HepG2 (cell line): ENCODE results near the gene DPEP2NB. TPM values are rescaled to one million over a fixed set of nuclear protein-coding genes. Genes with fewer than 3 reads are reported as not detected.
A peak's percentile ranks its signal among the peaks of the same experiment; 100 is the strongest.

Source experiments
- FUBP1 ChIP-seq: sonication (generic); formaldehyde crosslinking; IDR thresholded peaks from 2 replicates; pipeline ENCODE4 v1.5.1; 2020; ENCODE audit warnings: missing genetic modification reagents, mild to moderate bottlenecking, borderline replicate concordance
- HDAC2 ChIP-seq: sonication (generic); formaldehyde crosslinking; IDR thresholded peaks from 2 replicates; pipeline ENCODE4 v1.4.0; 2020; ENCODE audit warnings: missing genetic modification reagents
- MEIS2 ChIP-seq: sonication (generic); formaldehyde crosslinking; IDR thresholded peaks from 2 replicates; pipeline ENCODE4 v1.9.0; 2021; ENCODE audit warnings: mild to moderate bottlenecking, missing genetic modification reagents
- POLR2A ChIP-seq, 2 experiments: IDR thresholded peaks; 2 replicates each; pipeline ENCODE4 v1.6.1; 2011; ENCODE audit warnings: low read depth in 2 of 2, low read length in 2 of 2, mild to moderate bottlenecking in 1 of 2, moderate library complexity in 1 of 2; ENCODE audit not compliant: insufficient read depth in 1 of 2
- RARA ChIP-seq: IDR thresholded peaks from 2 replicates; pipeline ENCODE4 v1.6.1; 2016; ENCODE audit warnings: missing genetic modification reagents, missing compliant biosample characterization
- SMAD9 ChIP-seq: sonication (generic); formaldehyde crosslinking; IDR thresholded peaks from 2 replicates; pipeline ENCODE4 v1.5.1; 2020; ENCODE audit warnings: mild to moderate bottlenecking, missing genetic modification reagents
- SMYD3 ChIP-seq: sonication (generic); formaldehyde crosslinking; IDR thresholded peaks from 2 replicates; pipeline ENCODE4 v1.8.1; 2023; ENCODE audit warnings: mild to moderate bottlenecking, missing genetic modification reagents
- TBX2 ChIP-seq: sonication (generic); formaldehyde crosslinking; IDR thresholded peaks from 2 replicates; pipeline ENCODE4 v1.5.0; 2020; ENCODE audit warnings: missing genetic modification reagents, mild to moderate bottlenecking, borderline replicate concordance
- THAP7 ChIP-seq: sonication (generic); formaldehyde crosslinking; IDR thresholded peaks from 2 replicates; pipeline ENCODE4 v1.8.1; 2023; ENCODE audit warnings: mild to moderate bottlenecking, missing genetic modification reagents
- ZC3H13 ChIP-seq: sonication (generic); formaldehyde crosslinking; IDR thresholded peaks from 2 replicates; pipeline ENCODE4 v1.8.1; 2023; ENCODE audit warnings: mild to moderate bottlenecking, missing genetic modification reagents, moderate library complexity
- ZFP91 ChIP-seq: sonication (generic); formaldehyde crosslinking; IDR thresholded peaks from 2 replicates; pipeline ENCODE4 v1.9.0; 2022; ENCODE audit warnings: missing genetic modification reagents, mild to moderate bottlenecking, borderline replicate concordance
- ZNF501 ChIP-seq: sonication (generic); formaldehyde crosslinking; IDR thresholded peaks from 2 replicates; pipeline ENCODE4 v1.5.1; 2020; ENCODE audit warnings: mild to moderate bottlenecking, moderate library complexity, missing genetic modification reagents
- ZNF605 ChIP-seq: sonication (generic); formaldehyde crosslinking; IDR thresholded peaks from 2 replicates; pipeline ENCODE4 v1.8.0; 2022; ENCODE audit warnings: mild to moderate bottlenecking, missing genetic modification reagents
- polyA plus RNA-seq, 8 experiments: library from polyadenylated mRNA; depleted of rRNA in 3 of 8; stranded (reverse) in 7 of 8; unstranded in 1 of 8; fragments of >200 nt; fragmentation: Illumina TruSeq in 4 of 8; extraction: Trizol in 4 of 8; gene quantifications; 2 replicates each; pipeline versions ENCODE4 v1.2.1 to v1.2.3, GENCODE V29; 2011 to 2016; ENCODE audit warnings: low read depth in 4 of 8, missing spikeins in 1 of 8, mixed read lengths in 1 of 8; ENCODE audit not compliant: insufficient read depth in 1 of 8
- total RNA-seq, 5 experiments: library from RNA; depleted of rRNA; stranded (reverse); fragments of >200 nt; fragmentation: Illumina TruSeq; extraction: Trizol; gene quantifications; 2 replicates each; pipeline ENCODE4 v1.2.3, GENCODE V29; 2016; ENCODE audit warnings: low read depth in 1 of 5
- TF ChIP-seq, protein P1 (sequence below): sonication (generic); formaldehyde crosslinking; conservative IDR thresholded peaks from 2 replicates; pipeline ENCODE4 v1.4.0; 2020; ENCODE audit warnings: missing genetic modification reagents
- TF ChIP-seq, protein P2 (sequence below): sonication (generic); formaldehyde crosslinking; IDR thresholded peaks from 2 replicates; pipeline ENCODE4 v1.9.0; 2021; ENCODE audit warnings: missing genetic modification reagents, mild to moderate bottlenecking, borderline replicate concordance

Gene DPEP2NB
- total and polyA plus RNA-seq, 2 of the 13 experiments (the other 11 are each of a cell fraction or from before 2014, with no cell fraction given) = not detected

- TF ChIP-seq, protein P1, sequence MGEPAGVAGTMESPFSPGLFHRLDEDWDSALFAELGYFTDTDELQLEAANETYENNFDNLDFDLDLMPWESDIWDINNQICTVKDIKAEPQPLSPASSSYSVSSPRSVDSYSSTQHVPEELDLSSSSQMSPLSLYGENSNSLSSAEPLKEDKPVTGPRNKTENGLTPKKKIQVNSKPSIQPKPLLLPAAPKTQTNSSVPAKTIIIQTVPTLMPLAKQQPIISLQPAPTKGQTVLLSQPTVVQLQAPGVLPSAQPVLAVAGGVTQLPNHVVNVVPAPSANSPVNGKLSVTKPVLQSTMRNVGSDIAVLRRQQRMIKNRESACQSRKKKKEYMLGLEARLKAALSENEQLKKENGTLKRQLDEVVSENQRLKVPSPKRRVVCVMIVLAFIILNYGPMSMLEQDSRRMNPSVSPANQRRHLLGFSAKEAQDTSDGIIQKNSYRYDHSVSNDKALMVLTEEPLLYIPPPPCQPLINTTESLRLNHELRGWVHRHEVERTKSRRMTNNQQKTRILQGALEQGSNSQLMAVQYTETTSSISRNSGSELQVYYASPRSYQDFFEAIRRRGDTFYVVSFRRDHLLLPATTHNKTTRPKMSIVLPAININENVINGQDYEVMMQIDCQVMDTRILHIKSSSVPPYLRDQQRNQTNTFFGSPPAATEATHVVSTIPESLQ (CRISPR knock-in tag) = no peak
- TF ChIP-seq MEIS2 = no peak
- 0 out of 2 replicates have a peak, but pooled peaks have one; percentile 15 for TF ChIP-seq THAP7
- TF ChIP-seq ZFP91 (CRISPR knock-in tag) = 0 out of 2 replicates have a peak, but pooled peaks have one; percentile 7
- TF ChIP-seq ZNF501 (CRISPR knock-in tag) = peak; percentile 57; the same call in 1 of the 2 replicates
- TF ChIP-seq SMAD9 (CRISPR knock-in tag) = no peak
- no peak for TF ChIP-seq ZNF605 (CRISPR knock-in tag)
- TF ChIP-seq FUBP1 (CRISPR knock-in tag) = 0 out of 2 replicates have a peak, but pooled peaks have one; percentile 29
- TF ChIP-seq SMYD3 (CRISPR knock-in tag) = no peak
- TF ChIP-seq RARA (CRISPR knock-in tag) = 0 out of 2 replicates have a peak, but pooled peaks have one; percentile 19
- peak; percentile 23 to 53; a peak in 2 of 4 replicates for TF ChIP-seq POLR2A (IDR thresholded peaks at IDR 0.05; ENCODE audit: insufficient read depth in 1 of 2, low read depth in 2 of 2, low read length in 2 of 2)
- 0 out of 2 replicates have a peak, but pooled peaks have one; percentile 10 for TF ChIP-seq TBX2 (CRISPR knock-in tag)
- TF ChIP-seq, protein P2, sequence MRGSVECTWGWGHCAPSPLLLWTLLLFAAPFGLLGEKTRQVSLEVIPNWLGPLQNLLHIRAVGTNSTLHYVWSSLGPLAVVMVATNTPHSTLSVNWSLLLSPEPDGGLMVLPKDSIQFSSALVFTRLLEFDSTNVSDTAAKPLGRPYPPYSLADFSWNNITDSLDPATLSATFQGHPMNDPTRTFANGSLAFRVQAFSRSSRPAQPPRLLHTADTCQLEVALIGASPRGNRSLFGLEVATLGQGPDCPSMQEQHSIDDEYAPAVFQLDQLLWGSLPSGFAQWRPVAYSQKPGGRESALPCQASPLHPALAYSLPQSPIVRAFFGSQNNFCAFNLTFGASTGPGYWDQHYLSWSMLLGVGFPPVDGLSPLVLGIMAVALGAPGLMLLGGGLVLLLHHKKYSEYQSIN (CRISPR knock-in tag) = no peak
- TF ChIP-seq HDAC2 (CRISPR knock-in tag) = 0 out of 2 replicates have a peak, but pooled peaks have one; percentile 13
- TF ChIP-seq ZC3H13 = 0 out of 2 replicates have a peak, but pooled peaks have one; percentile 28
These were observed 51.1 kb downstream of the DPEP2NB start (continued) for GRCh38 chr16:67964477-67965131.
